IMR-90 (cell line): ENCODE measurements around the gene ELOVL5. TPM values are rescaled to one million over a fixed set of nuclear protein-coding genes. Genes with fewer than 3 reads are reported as not detected.

ENCODE experiments used
- ATAC-seq: fragments of 200-7000 bp; cut with Tn5 transposase; 2 replicates; pipeline ENCODE4 v1.9.1; 2020; ENCODE audit warnings: low read depth, mild to moderate bottlenecking, moderate library complexity
- BruUV-seq: library from RNA; stranded (reverse); fragments of 400-500 nt; replicated peaks from 2 replicates; lab custom pipeline; 2021; lab: Mats Ljungman, UMichigan
- CTCF ChIA-PET: fragments of 300-600 bp; formaldehyde crosslinking; extraction: SDS; loops from one replicate; lab custom pipeline; 2021; ENCODE audit warnings: antibody characterized with exemption; lab: Yijun Ruan, JAX
- POLR2A ChIA-PET: fragments of 300-600 bp; sonication (Branson Sonifier 250); formaldehyde crosslinking; loops from one replicate; lab custom pipeline; 2022; ENCODE audit warnings: antibody characterized with exemption; ENCODE audit not compliant: unreplicated experiment; lab: Charles Lee
- DNase-seq: peaks from one replicate; pipeline ENCODE4 v3.0.0; 2013
- H2AFZ ChIP-seq: replicated peaks from 2 replicates; pipeline ENCODE3; 2013; ENCODE audit warnings: low read length, mild to moderate bottlenecking; ENCODE audit not compliant: poor library complexity
- H2AK5ac ChIP-seq: 2 replicates; pipeline ENCODE4 v1.6.1; 2013; ENCODE audit warnings: low read depth, low read length, inconsistent platforms
- H2AK9ac ChIP-seq: replicated peaks from 2 replicates; pipeline ENCODE3; 2013; ENCODE audit warnings: mild to moderate bottlenecking, low read depth, low read length, moderate library complexity; ENCODE audit not compliant: poor library complexity
- H2BK120ac ChIP-seq: 2 replicates; pipeline ENCODE4 v1.6.1; 2013; ENCODE audit warnings: low read depth, low read length, inconsistent platforms
- H2BK15ac ChIP-seq: 3 replicates; pipeline ENCODE4 v1.6.1; 2013; ENCODE audit warnings: low read depth, low read length, inconsistent platforms
- H2BK20ac ChIP-seq: 2 replicates; pipeline ENCODE4 v1.6.1; 2013; ENCODE audit warnings: low read depth, mild to moderate bottlenecking, inconsistent platforms, low read length, moderate library complexity
- H2BK5ac ChIP-seq: 2 replicates; pipeline ENCODE4 v1.6.1; 2013; ENCODE audit warnings: mild to moderate bottlenecking, low read depth, low read length, inconsistent platforms; ENCODE audit not compliant: poor library complexity, severe bottlenecking
- H3K14ac ChIP-seq: replicated peaks from 2 replicates; pipeline ENCODE4 v1.6.1; 2013; ENCODE audit warnings: low read depth, low read length, inconsistent platforms
- H3K18ac ChIP-seq: 2 replicates; pipeline ENCODE4 v1.6.1; 2013; ENCODE audit warnings: low read depth, low read length, control low read depth
- H3K23ac ChIP-seq: 2 replicates; pipeline ENCODE4 v1.6.1; 2013; ENCODE audit warnings: low read depth, low read length, inconsistent platforms
- H3K27ac ChIP-seq: 2 replicates; pipeline ENCODE4 v1.5.1; 2013; ENCODE audit warnings: mild to moderate bottlenecking, control low read depth, low read length; ENCODE audit not compliant: insufficient read depth
- H3K27me3 ChIP-seq: 2 replicates; pipeline ENCODE4 v1.6.1; 2013; ENCODE audit warnings: low read length; ENCODE audit not compliant: control insufficient read depth, insufficient read depth
- H3K36me3 ChIP-seq: 2 replicates; pipeline ENCODE4 v1.6.1; 2013; ENCODE audit warnings: low read length, mixed read lengths; ENCODE audit not compliant: control insufficient read depth, insufficient read depth
- H3K4ac ChIP-seq: 2 replicates; pipeline ENCODE4 v1.6.1; 2013; ENCODE audit warnings: low read depth, low read length, inconsistent platforms
- H3K4me1 ChIP-seq: 2 replicates; pipeline ENCODE4 v1.6.1; 2013; ENCODE audit warnings: low read length, mixed read lengths; ENCODE audit not compliant: control insufficient read depth, insufficient read depth
- H3K4me2 ChIP-seq: 2 replicates; pipeline ENCODE4 v1.6.1; 2013; ENCODE audit warnings: low read depth, mild to moderate bottlenecking, control low read depth, low read length, moderate library complexity
- H3K4me3 ChIP-seq: 2 replicates; pipeline ENCODE4 v1.5.1; 2013; ENCODE audit warnings: low read depth, mild to moderate bottlenecking, control low read depth, low read length, moderate library complexity; ENCODE audit not compliant: insufficient read depth
- H3K56ac ChIP-seq: 2 replicates; pipeline ENCODE4 v1.6.1; 2013; ENCODE audit warnings: low read length, inconsistent platforms; ENCODE audit not compliant: insufficient read depth; ENCODE audit errors: extremely low read depth
- H3K79me1 ChIP-seq, 2 experiments: 2 replicates each; pipeline ENCODE4 v1.6.1; 2013; ENCODE audit warnings: low read length in 2 of 2, inconsistent platforms in 1 of 2, low read depth in 1 of 2
- H3K9ac ChIP-seq: 2 replicates; pipeline ENCODE4 v1.6.1; 2013; ENCODE audit warnings: low read depth, low read length, control low read depth
- H3K9me1 ChIP-seq: 2 replicates; pipeline ENCODE4 v1.6.1; 2013; ENCODE audit warnings: low read length, inconsistent platforms; ENCODE audit not compliant: insufficient read depth
- H3K9me3 ChIP-seq: 2 replicates; pipeline ENCODE4 v1.6.1; 2013; ENCODE audit warnings: low read length; ENCODE audit not compliant: control insufficient read depth, insufficient read depth
- H4K20me1 ChIP-seq: 2 replicates; pipeline ENCODE4 v1.6.1; 2013; ENCODE audit warnings: low read length, inconsistent platforms; ENCODE audit not compliant: insufficient read depth
- H4K5ac ChIP-seq: 2 replicates; pipeline ENCODE4 v1.6.1; 2013; ENCODE audit warnings: mild to moderate bottlenecking, low read depth, low read length, control low read depth
- H4K8ac ChIP-seq, 2 experiments: 2 replicates each; pipeline ENCODE4 v1.6.1; 2013; ENCODE audit warnings: low read depth in 2 of 2, low read length in 2 of 2, control low read depth in 1 of 2, inconsistent platforms in 1 of 2
- H4K91ac ChIP-seq: 2 replicates; pipeline ENCODE4 v1.6.1; 2013; ENCODE audit warnings: low read depth, low read length, inconsistent platforms; ENCODE audit not compliant: insufficient read depth
- CTCF ChIP-seq: conservative IDR thresholded peaks from 2 replicates; pipeline ENCODE4 v1.5.1; 2012; ENCODE audit warnings: mild to moderate bottlenecking, low read depth, low read length, improper control_type of control experiment
- MXI1 ChIP-seq: IDR thresholded peaks from 2 replicates; pipeline ENCODE4 v1.6.1; 2012; ENCODE audit warnings: low read depth, mild to moderate bottlenecking, low read length, moderate library complexity, borderline replicate concordance
- SMC3 ChIP-seq: fragments of 150-350 bp; IDR thresholded peaks from 2 replicates; pipeline ENCODE4 v1.6.1; 2016; ENCODE audit warnings: low read depth, mild to moderate bottlenecking, antibody characterized with exemption, low read length, moderate library complexity
- USF2 ChIP-seq: fragments of 150-350 bp; IDR thresholded peaks from 2 replicates; pipeline ENCODE4 v1.6.1; 2017; ENCODE audit warnings: mild to moderate bottlenecking, antibody characterized with exemption, low read length, low read depth
- WGBS, 2 experiments: methylation state at CpG; one replicate each; pipeline versions ENCODE4 v1.1.5 to v1.1.7; 2013; ENCODE audit warnings: missing lambda C conversion rate in 2 of 2; ENCODE audit not compliant: insufficient read length in 1 of 2; ENCODE audit errors: extremely low coverage in 2 of 2; 5-methylcytosine and 5-hydroxymethylcytosine counted together
- dilution Hi-C: fragments of 300-500 bp; cut with HindIII; formaldehyde crosslinking; loops from one replicate; pipeline ENCODE4 v1.14.3; 2018; ENCODE audit warnings: low sequenced_read_pairs; ENCODE audit not compliant: unreplicated experiment
- in situ Hi-C: fragments of 300-500 bp; cut with MboI; formaldehyde crosslinking; loops from 3 replicates; pipeline ENCODE4 v1.14.3; 2019; ENCODE audit warnings: low sequenced_read_pairs, inconsistent platforms, mixed read lengths
- intact Hi-C: fragments of 100-400 bp; cut with micrococcal nuclease; formaldehyde crosslinking; loops from 2 replicates; pipeline ENCODE4 v1.10.0; 2022
- polyA plus RNA-seq, 3 experiments: library from polyadenylated mRNA; depleted of rRNA; stranded (reverse); fragments of >200 nt; gene quantifications; 2 replicates each; pipeline ENCODE4 v1.2.3, GENCODE V29; 2012; ENCODE audit warnings: low replicate concordance in 1 of 3
- total RNA-seq: library from RNA; depleted of rRNA; stranded (reverse); fragments of >200 nt; gene quantifications from 2 replicates; pipeline ENCODE4 v1.2.3, GENCODE V29; 2012

The ELOVL5 gene
- total and polyA plus RNA-seq, 2 of the 4 experiments (the other 2 are of a cell fraction) = 32.1 to 42.3 TPM

GRCh38 chr6:53282234-53282633, 66.5 kb downstream of the ELOVL5 start:
- Histone ChIP-seq H4K20me1 (no peaks in the 10 kb centered on the region; the same call in 1 of the 2 replicates), H3K36me3 (peaks cover 8% of the 10 kb centered on the region), H2BK15ac (no peak overlapping the region), H3K56ac (no peak overlapping the region), H2BK20ac (no peak overlapping the region), H2BK120ac (no peak overlapping the region), H2AK5ac (no peak overlapping the region), H4K91ac (no peak overlapping the region), H3K18ac (no peak overlapping the region), H3K27ac (no peak overlapping the region), H3K27me3 (no peaks in the 10 kb centered on the region), H3K9me1 (0 out of 2 replicates have a peak, but pooled peaks cover 5% of the 10 kb centered on the region), H3K9ac (no peak overlapping the region), H3K9me3 (no peaks in the 10 kb centered on the region), H3K79me1 (peaks cover 32 to 56% of the 10 kb centered on the region in 2 experiments), H2AK9ac (no peak overlapping the region), H2BK5ac (no peak overlapping the region), H3K14ac (no peak overlapping the region), H3K4me3 (no peak overlapping the region), H2AFZ (no peak overlapping the region), H3K4me1 (no peaks in the 10 kb centered on the region; the same call in 1 of the 2 replicates), H3K4ac (no peak overlapping the region), H3K4me2 (no peak overlapping the region), H3K23ac (no peak overlapping the region), H4K5ac (no peak overlapping the region), H4K8ac (no peak overlapping the region)
- no TSS peak for BruUV-seq
- ChIA-PET POLR2A (no interaction called here), CTCF (no interaction called here)
- ATAC-seq = peak; percentile 46; the same call in 1 of the 2 replicates
- in situ Hi-C loops (no loop called here), dilution Hi-C loops (no loop called here), intact Hi-C loops (loop anchor here (10.0 kb wide), 1 partner anchor 153 kb away; no protein-coding TSS in a partner anchor)
- no CpG with 5 or more reads among the region's 2 CpGs for WGBS, 2 experiments
- DNase-seq = no peak
- no peak for TF ChIP-seq SMC3
- TF ChIP-seq CTCF = no peak
- TF ChIP-seq MXI1 = no peak
- TF ChIP-seq USF2 = no peak
